GM19351 (cell line): Measurements from ENCODE around the gene NADK.
"Not testable (repeated sequence)": the region's sequence is repeated elsewhere in the genome, so short reads cannot be mapped to it uniquely, and the experiment has no call there.

Experiments used
- ATAC-seq: cut with Tn5 transposase; IDR thresholded peaks from one replicate; pipeline ENCODE4 v1.9.1; 2021; ENCODE audit warnings: mild to moderate bottlenecking, moderate library complexity; ENCODE audit not compliant: unreplicated experiment

The NADK gene

GRCh38 chr1:1749941-1750340 lies 28.3 kb downstream of the NADK start:
- not testable (repeated sequence) for ATAC-seq

- no peak for ATAC-seq
These were observed 29.5 kb downstream of the NADK start for GRCh38 chr1:1748686-1749321.

- ATAC-seq, result peak; percentile 73
These were observed 31.7 kb downstream of the NADK start for GRCh38 chr1:1746566-1746909.

- peak; percentile 71 for ATAC-seq
These were observed 32.4 kb downstream of the NADK start for GRCh38 chr1:1745651-1746565.

GRCh38 chr1:1742529-1742928 lies 35.7 kb downstream of the NADK start:
- not testable (repeated sequence) for ATAC-seq

GRCh38 chr1:1741013-1741412 lies 37.3 kb downstream of the NADK start:
- ATAC-seq, result not testable (repeated sequence)

- not testable (repeated sequence) for ATAC-seq
These were observed 39.4 kb downstream of the NADK start for GRCh38 chr1:1738799-1739337.

- not testable (repeated sequence) for ATAC-seq
These were observed 40.3 kb downstream of the NADK start for GRCh38 chr1:1737675-1738590.

GRCh38 chr1:1732381-1732780 lies 45.9 kb downstream of the NADK start:
- no peak for ATAC-seq

- ATAC-seq, result no peak
These were observed 47.4 kb downstream of the NADK start for GRCh38 chr1:1730870-1731269.

- not testable (repeated sequence) for ATAC-seq
These were observed 48.0 kb downstream of the NADK start for GRCh38 chr1:1730230-1730629.

- not testable (repeated sequence) for ATAC-seq
These were observed 49.0 kb downstream of the NADK start for GRCh38 chr1:1729116-1729816.

GRCh38 chr1:1728308-1729005 lies 49.8 kb downstream of the NADK start:
- ATAC-seq, result not testable (repeated sequence)

- not testable (repeated sequence) for ATAC-seq
These were observed 51.1 kb downstream of the NADK start for GRCh38 chr1:1727131-1727651.

- not testable (repeated sequence) for ATAC-seq
These were observed 52.2 kb downstream of the NADK start for GRCh38 chr1:1726088-1726487.

- ATAC-seq, result peak; percentile 95
These were observed 54.0 kb downstream of the NADK start, which contains the start of gene CDK11A for GRCh38 chr1:1724035-1724864. TSS of gene CDK11A (minus strand) at chr1:1724357. CDS start at chr1:1722818, 1,539 bp downstream.

GRCh38 chr1:1721201-1721600 lies 57.1 kb downstream of the NADK start:
- no peak for ATAC-seq
